Mucosa of rectum (tissue), 2 donors: ENCODE results near the gene MRPS34.

Experiments used
- H3K27ac ChIP-seq, 2 donors: one replicate each; pipeline ENCODE4 v1.7.0; 2013; ENCODE audit warnings: inconsistent platforms in 2 of 2, low read depth in 2 of 2, low read length in 2 of 2
- H3K27me3 ChIP-seq, 2 donors: one replicate each; pipeline ENCODE4 v1.7.0; 2013; ENCODE audit warnings: low read length in 2 of 2; ENCODE audit not compliant: control insufficient read depth in 2 of 2, insufficient read depth in 2 of 2
- H3K36me3 ChIP-seq, 2 donors: one replicate each; pipeline ENCODE4 v1.7.0; 2013; ENCODE audit warnings: low read length in 2 of 2; ENCODE audit not compliant: control insufficient read depth in 2 of 2, insufficient read depth in 2 of 2
- H3K4me1 ChIP-seq, 2 donors: one replicate each; pipeline ENCODE4 v1.7.0; 2013; ENCODE audit warnings: low read length in 2 of 2, mild to moderate bottlenecking in 1 of 2; ENCODE audit not compliant: control insufficient read depth in 2 of 2, insufficient read depth in 2 of 2
- H3K4me3 ChIP-seq, 2 donors: one replicate each; pipeline ENCODE4 v1.7.0; 2013; ENCODE audit warnings: low read length in 2 of 2
- H3K9ac ChIP-seq, 2 donors: one replicate each; pipeline ENCODE4 v1.7.0; 2013; ENCODE audit warnings: low read length in 2 of 2, low read depth in 1 of 2, mild to moderate bottlenecking in 1 of 2
- H3K9me3 ChIP-seq, 2 donors: one replicate each; pipeline ENCODE4 v1.7.0; 2013; ENCODE audit warnings: low read length in 2 of 2; ENCODE audit not compliant: control insufficient read depth in 2 of 2
- donor health status: healthy.
- donor health status: Normal muscosa, but diverticular disease.

Gene MRPS34

GRCh38 chr16:1752853-1753252 is 20.1 kb downstream of the MRPS34 start:
- Histone ChIP-seq H3K4me3 (no peak overlapping the region), H3K27ac (no peak overlapping the region), H3K9ac (no peak overlapping the region), H3K36me3 (peaks cover 31 to 35% of the 10 kb centered on the region in 2 donors), H3K27me3 (no peaks in the 10 kb centered on the region), H3K4me1 (peaks cover 7 to 8% of the 10 kb centered on the region in 2 donors), H3K9me3 (no peaks in the 10 kb centered on the region)

- Histone ChIP-seq H3K27ac (no peak overlapping the region), H3K9ac (no peak overlapping the region), H3K9me3 (no peaks in the 10 kb centered on the region), H3K4me1 (peaks cover 0 to 3% of the 10 kb centered on the region in 2 donors), H3K27me3 (no peaks in the 10 kb centered on the region), H3K36me3 (peaks cover 39 to 42% of the 10 kb centered on the region in 2 donors), H3K4me3 (no peak overlapping the region)
Observed at GRCh38 chr16:1751946-1752345, 21.0 kb downstream of the MRPS34 start.

- Histone ChIP-seq H3K4me3 (no peak overlapping the region), H3K27ac (no peak overlapping the region), H3K36me3 (peaks cover 50 to 53% of the 10 kb centered on the region in 2 donors), H3K4me1 (no peaks in the 10 kb centered on the region), H3K9me3 (no peaks in the 10 kb centered on the region), H3K9ac (no peak overlapping the region), H3K27me3 (no peaks in the 10 kb centered on the region)
Observed at GRCh38 chr16:1749152-1750117, 23.5 kb downstream of the MRPS34 start.

DNA sequence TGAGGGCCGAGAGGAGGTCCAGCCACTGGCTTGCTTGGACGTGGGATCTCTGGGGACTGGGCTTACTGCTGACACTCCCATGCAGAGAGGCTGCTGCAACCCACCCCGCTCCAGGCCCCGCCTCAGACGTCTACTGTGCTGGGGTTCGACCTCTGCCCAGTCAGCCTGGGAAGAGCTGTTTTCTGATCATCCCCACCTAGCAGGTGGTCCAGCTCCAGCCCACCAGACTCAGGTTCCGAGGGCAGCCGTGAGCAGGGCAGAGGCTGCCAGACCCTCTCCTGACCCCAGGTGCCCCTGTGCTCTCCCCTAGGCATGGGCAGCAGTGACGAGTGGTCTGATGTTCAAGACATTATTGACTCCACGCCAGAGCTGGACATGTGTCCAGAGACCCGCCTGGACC is 25.0 kb downstream of the MRPS34 start:
- Histone ChIP-seq H3K27me3 (no peaks in the 10 kb centered on the region), H3K9ac (no peak overlapping the region), H3K9me3 (no peaks in the 10 kb centered on the region), H3K4me3 (no peak overlapping the region), H3K27ac (no peak overlapping the region), H3K4me1 (no peaks in the 10 kb centered on the region), H3K36me3 (peaks cover 55 to 57% of the 10 kb centered on the region in 2 donors)

DNA sequence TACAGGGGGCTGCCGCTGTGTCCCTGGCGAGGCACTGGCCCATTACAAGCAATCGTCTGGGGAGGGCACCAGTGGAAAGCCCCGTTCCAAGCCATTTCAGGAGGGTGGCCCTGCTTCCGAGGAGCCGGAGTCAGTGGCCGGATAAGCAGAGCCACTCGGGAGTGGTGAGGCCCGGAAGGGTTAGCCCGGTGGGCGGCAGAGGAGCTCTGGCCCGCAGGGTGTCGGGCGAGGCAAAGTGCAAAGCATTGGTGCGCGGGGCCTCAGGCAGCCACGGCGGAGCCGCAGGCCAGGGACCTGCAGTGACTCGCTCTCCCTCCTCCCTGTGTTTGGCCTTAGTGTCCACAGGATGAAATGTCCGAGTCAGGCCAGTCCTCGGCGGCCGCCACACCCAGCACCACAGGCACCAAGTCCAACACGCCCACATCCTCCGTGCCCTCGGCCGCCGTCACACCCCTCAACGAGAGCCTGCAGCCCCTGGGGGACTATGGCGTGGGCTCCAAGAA is 26.2 kb downstream of the MRPS34 start:
- Histone ChIP-seq H3K4me1 (no peaks in the 10 kb centered on the region), H3K4me3 (no peak overlapping the region), H3K27me3 (no peaks in the 10 kb centered on the region), H3K9ac (no peak overlapping the region), H3K36me3 (peaks cover 50 to 51% of the 10 kb centered on the region in 2 donors), H3K9me3 (no peaks in the 10 kb centered on the region), H3K27ac (no peak overlapping the region)

DNA sequence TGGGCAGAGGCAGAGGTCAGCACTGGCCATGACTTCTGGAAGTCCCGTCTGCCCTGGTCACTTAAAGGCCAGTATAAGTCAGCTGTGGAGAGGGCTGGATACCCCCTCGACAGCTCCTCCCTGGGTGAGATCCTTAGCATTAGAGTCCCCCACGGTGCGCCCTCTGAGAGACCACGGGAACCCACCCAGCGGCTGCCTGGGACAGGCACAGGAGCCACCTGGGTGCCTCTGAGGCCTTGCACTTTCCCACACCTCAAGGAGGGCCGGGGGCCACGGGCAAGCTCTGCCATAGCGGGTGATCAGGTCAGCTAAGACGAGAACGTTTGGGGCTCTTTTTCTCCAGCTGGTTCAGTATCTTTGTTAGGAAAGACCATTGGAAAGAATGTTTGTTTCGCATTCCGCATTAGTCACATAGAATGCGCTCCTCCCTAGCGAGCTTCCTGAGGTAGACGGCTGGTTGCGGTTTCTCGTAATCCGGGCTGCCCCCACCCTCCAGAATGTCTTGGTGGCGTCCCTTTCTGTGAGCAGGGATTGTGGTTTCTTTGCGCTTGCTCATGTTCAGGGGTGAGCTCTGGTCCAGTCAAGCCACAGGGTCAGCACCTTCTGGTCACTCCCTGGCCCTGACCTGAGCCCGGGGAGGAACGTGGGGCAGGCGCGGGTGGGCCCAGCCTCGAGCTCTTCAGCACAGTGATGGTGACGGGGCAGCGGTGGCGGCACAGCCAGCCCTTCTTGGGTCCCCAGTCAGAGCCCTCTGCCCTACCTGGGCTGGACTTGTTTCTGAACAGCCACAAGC is 26.8 kb downstream of the MRPS34 start:
- H3K9ac ChIP-seq = no peak overlapping the region
- H3K4me3 ChIP-seq = no peak overlapping the region
- no peak overlapping the region for H3K27ac ChIP-seq
- no peaks in the 10 kb centered on the region for H3K4me1 ChIP-seq
- no peaks in the 10 kb centered on the region for H3K9me3 ChIP-seq
- no peaks in the 10 kb centered on the region for H3K27me3 ChIP-seq
- peaks cover 46 to 48% of the 10 kb centered on the region in 2 donors for H3K36me3 ChIP-seq

DNA sequence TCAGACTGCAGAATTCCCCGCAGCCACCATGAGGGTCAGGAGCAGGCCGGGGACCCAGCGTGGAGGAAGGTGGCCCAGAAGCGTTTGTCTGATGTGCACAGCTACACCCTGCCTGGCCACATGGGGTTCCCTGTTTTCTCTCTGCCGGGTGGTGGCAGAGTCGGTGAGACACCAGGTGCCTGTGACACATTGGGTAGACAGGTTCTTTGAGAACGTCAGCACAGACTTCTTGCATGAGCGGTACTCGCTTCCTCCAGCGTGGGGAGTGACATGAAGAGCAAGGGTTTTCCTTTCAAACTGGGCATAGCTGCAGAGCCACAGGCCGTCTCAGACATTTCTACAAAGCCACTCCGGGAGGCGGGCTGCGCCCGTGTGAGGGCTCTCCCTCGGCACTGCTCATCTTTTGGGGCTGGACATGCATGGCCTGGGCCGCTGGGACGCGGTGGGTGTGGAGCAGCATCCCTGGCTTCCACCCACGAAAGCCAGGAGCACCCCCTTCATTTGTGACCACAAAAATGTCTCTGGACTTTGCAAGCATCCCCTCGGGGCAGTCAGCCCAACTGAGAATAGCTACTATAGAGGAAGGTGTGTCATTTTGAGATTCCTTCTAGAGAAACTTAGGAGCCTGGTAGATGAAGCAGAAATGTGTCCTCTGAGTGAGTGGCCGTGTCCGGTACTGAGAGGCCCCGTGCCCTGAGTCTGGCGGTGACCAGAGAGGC is 27.6 kb downstream of the MRPS34 start:
- Histone ChIP-seq H3K9me3 (no peaks in the 10 kb centered on the region), H3K4me1 (no peaks in the 10 kb centered on the region), H3K27me3 (no peaks in the 10 kb centered on the region), H3K27ac (no peak overlapping the region), H3K4me3 (no peak overlapping the region), H3K9ac (no peak overlapping the region), H3K36me3 (peaks cover 44 to 51% of the 10 kb centered on the region in 2 donors)

DNA sequence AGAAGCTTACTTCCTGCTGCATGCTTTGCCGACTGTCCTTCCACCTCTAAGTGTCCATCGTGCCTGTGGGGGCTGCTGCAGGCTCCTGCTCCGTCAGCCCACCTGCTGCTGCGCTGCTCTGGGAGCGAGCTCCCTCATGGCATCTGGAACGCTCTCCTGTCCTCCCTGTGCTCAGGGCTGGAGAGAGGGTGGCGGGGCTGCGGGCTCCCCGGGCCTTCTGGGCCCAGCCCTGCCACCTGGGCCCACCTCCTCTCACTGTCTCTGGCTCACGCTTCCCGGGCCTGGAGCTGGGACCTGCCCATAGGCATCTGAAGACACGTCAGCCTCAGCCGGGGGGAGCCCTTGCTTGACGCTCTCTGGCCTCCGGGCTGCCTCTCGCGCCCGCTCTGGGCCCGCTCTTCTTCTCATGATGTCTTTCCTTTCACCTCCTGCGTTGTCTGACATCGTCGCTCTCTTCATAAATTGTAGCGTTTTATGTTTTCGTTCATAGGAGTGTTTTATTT is 28.5 kb downstream of the MRPS34 start:
- Histone ChIP-seq H3K9me3 (no peaks in the 10 kb centered on the region), H3K4me3 (no peak overlapping the region), H3K36me3 (peaks cover 45 to 53% of the 10 kb centered on the region in 2 donors), H3K27ac (no peak overlapping the region), H3K4me1 (no peaks in the 10 kb centered on the region), H3K9ac (no peak overlapping the region), H3K27me3 (no peaks in the 10 kb centered on the region)

- Histone ChIP-seq H3K27me3 (no peaks in the 10 kb centered on the region), H3K27ac (no peak overlapping the region), H3K4me1 (no peaks in the 10 kb centered on the region), H3K4me3 (no peak overlapping the region), H3K36me3 (peaks cover 38 to 46% of the 10 kb centered on the region in 2 donors), H3K9me3 (no peaks in the 10 kb centered on the region), H3K9ac (no peak overlapping the region)
Observed at GRCh38 chr16:1743376-1744337, 29.3 kb downstream of the MRPS34 start.
